ENCODE data around the gene ATP8A1.

DNA sequence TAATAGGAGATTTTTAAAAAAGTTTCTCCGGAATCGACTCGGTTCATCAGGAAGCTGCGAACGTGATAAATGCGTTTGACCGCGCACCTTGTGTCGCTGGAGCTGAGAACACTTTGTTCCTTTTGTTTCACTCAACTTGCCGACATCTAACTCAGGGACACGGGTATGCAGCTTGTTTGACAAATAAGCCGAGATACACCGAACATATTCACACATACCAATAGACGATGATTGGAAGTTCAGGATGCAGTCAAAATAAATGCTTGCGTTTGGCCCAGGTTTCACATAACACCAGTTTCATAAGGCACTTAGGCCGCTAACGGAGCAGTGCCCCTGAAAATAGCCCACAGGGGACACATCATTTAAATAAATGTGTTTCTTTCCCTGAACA is 260.5 kb downstream of the ATP8A1 start:
- TF ChIP-seq, protein P1, sequence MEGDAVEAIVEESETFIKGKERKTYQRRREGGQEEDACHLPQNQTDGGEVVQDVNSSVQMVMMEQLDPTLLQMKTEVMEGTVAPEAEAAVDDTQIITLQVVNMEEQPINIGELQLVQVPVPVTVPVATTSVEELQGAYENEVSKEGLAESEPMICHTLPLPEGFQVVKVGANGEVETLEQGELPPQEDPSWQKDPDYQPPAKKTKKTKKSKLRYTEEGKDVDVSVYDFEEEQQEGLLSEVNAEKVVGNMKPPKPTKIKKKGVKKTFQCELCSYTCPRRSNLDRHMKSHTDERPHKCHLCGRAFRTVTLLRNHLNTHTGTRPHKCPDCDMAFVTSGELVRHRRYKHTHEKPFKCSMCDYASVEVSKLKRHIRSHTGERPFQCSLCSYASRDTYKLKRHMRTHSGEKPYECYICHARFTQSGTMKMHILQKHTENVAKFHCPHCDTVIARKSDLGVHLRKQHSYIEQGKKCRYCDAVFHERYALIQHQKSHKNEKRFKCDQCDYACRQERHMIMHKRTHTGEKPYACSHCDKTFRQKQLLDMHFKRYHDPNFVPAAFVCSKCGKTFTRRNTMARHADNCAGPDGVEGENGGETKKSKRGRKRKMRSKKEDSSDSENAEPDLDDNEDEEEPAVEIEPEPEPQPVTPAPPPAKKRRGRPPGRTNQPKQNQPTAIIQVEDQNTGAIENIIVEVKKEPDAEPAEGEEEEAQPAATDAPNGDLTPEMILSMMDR (IDR thresholded peaks at IDR 0.05; ENCODE audit: low read depth, low read length, missing input control), result no peak
- TF ChIP-seq, protein P2, sequence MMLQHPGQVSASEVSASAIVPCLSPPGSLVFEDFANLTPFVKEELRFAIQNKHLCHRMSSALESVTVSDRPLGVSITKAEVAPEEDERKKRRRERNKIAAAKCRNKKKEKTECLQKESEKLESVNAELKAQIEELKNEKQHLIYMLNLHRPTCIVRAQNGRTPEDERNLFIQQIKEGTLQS (IDR thresholded peaks at IDR 0.05), result no peak
- TF ChIP-seq, protein P3, sequence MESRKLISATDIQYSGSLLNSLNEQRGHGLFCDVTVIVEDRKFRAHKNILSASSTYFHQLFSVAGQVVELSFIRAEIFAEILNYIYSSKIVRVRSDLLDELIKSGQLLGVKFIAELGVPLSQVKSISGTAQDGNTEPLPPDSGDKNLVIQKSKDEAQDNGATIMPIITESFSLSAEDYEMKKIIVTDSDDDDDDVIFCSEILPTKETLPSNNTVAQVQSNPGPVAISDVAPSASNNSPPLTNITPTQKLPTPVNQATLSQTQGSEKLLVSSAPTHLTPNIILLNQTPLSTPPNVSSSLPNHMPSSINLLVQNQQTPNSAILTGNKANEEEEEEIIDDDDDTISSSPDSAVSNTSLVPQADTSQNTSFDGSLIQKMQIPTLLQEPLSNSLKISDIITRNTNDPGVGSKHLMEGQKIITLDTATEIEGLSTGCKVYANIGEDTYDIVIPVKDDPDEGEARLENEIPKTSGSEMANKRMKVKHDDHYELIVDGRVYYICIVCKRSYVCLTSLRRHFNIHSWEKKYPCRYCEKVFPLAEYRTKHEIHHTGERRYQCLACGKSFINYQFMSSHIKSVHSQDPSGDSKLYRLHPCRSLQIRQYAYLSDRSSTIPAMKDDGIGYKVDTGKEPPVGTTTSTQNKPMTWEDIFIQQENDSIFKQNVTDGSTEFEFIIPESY (IDR thresholded peaks at IDR 0.05), result no peak
- TF ChIP-seq, protein P4, sequence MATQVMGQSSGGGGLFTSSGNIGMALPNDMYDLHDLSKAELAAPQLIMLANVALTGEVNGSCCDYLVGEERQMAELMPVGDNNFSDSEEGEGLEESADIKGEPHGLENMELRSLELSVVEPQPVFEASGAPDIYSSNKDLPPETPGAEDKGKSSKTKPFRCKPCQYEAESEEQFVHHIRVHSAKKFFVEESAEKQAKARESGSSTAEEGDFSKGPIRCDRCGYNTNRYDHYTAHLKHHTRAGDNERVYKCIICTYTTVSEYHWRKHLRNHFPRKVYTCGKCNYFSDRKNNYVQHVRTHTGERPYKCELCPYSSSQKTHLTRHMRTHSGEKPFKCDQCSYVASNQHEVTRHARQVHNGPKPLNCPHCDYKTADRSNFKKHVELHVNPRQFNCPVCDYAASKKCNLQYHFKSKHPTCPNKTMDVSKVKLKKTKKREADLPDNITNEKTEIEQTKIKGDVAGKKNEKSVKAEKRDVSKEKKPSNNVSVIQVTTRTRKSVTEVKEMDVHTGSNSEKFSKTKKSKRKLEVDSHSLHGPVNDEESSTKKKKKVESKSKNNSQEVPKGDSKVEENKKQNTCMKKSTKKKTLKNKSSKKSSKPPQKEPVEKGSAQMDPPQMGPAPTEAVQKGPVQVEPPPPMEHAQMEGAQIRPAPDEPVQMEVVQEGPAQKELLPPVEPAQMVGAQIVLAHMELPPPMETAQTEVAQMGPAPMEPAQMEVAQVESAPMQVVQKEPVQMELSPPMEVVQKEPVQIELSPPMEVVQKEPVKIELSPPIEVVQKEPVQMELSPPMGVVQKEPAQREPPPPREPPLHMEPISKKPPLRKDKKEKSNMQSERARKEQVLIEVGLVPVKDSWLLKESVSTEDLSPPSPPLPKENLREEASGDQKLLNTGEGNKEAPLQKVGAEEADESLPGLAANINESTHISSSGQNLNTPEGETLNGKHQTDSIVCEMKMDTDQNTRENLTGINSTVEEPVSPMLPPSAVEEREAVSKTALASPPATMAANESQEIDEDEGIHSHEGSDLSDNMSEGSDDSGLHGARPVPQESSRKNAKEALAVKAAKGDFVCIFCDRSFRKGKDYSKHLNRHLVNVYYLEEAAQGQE (IDR thresholded peaks at IDR 0.05), result no peak
- TF ChIP-seq, protein P5, sequence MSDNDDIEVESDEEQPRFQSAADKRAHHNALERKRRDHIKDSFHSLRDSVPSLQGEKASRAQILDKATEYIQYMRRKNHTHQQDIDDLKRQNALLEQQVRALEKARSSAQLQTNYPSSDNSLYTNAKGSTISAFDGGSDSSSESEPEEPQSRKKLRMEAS (IDR thresholded peaks at IDR 0.05), result no peak
- no peak for TF ChIP-seq JUND (IDR thresholded peaks at IDR 0.05)
- TF ChIP-seq FOXA1 (IDR thresholded peaks at IDR 0.05), result no peak
- no peak for TF ChIP-seq SP1 (IDR thresholded peaks at IDR 0.05)
- TF ChIP-seq YY1 (IDR thresholded peaks at IDR 0.05), result no peak
